Measurements from ENCODE around the gene NKTR. TPM values are rescaled to one million over a fixed set of nuclear protein-coding genes. Genes with fewer than 3 reads are reported as not detected.

Gene NKTR
- total RNA-seq, 4 donors from 2014 or later = 33.8 to 82.3 (median 49.6) TPM

- intact Hi-C loops (cut with DNase I; ENCODE audit: low total_unique reads) = no loop called here
- TF ChIP-seq POLR2A (IDR thresholded peaks at IDR 0.05) = no peak
- TF ChIP-seq, protein P1, sequence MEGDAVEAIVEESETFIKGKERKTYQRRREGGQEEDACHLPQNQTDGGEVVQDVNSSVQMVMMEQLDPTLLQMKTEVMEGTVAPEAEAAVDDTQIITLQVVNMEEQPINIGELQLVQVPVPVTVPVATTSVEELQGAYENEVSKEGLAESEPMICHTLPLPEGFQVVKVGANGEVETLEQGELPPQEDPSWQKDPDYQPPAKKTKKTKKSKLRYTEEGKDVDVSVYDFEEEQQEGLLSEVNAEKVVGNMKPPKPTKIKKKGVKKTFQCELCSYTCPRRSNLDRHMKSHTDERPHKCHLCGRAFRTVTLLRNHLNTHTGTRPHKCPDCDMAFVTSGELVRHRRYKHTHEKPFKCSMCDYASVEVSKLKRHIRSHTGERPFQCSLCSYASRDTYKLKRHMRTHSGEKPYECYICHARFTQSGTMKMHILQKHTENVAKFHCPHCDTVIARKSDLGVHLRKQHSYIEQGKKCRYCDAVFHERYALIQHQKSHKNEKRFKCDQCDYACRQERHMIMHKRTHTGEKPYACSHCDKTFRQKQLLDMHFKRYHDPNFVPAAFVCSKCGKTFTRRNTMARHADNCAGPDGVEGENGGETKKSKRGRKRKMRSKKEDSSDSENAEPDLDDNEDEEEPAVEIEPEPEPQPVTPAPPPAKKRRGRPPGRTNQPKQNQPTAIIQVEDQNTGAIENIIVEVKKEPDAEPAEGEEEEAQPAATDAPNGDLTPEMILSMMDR (IDR thresholded peaks at IDR 0.05) = no peak
- H3K4me3 ChIP-seq (ENCODE audit: low read depth, poor library complexity, severe bottlenecking) = no peak overlapping the region
Observed at GRCh38 chr3:42602961-42603360, 2.5 kb downstream of the NKTR start.

DNA sequence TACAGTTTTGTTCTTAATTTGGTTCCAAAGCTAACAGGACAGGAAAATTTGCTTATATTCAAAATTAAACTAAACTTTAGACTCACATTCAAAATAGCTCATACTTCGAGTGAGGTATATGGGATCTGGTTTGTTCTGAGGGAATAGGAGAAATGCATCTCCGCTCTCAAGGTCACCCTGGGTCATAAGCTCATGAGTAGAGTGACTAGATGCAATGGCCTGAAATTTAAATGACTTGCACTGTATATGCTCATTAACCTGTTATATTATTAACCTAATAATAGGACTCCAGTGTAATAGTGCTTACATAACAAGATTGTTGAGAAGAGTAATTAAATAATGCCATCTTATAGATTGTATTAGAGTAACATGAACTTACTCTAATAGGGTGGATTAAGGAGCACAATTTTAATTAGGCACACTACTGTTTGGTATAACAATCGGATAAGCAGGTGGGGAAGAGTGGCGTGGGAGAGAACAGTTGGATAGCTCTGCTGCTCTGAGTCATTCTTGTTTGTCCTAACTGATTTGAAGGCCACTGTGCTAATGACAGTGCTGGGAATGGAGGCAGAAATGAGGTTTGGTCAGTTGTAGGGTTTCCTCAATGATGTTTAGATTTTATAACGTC lies 5.2 kb downstream of the NKTR start:
- no peak overlapping the region for H3K4me3 ChIP-seq (ENCODE audit: low read depth, poor library complexity, severe bottlenecking)
- DNase-seq (ENCODE audit: low spot score in 2 of 2) = no peak
- TF ChIP-seq POLR2A (IDR thresholded peaks at IDR 0.05) = no peak
- TF ChIP-seq, protein P1 (IDR thresholded peaks at IDR 0.05) = no peak
- WGBS, 2 donors = 62 to 63% methylated on average over 5 of the region's 5 CpGs
- intact Hi-C loops (cut with DNase I; ENCODE audit: low total_unique reads) = no loop called here

More at GRCh38 chr3:42602961-42603360, 2.5 kb downstream of the NKTR start:
- DNase-seq (ENCODE audit: low spot score in 2 of 2) = no peak
- 94 to 100% methylated on average over 1 of the region's 1 CpG for WGBS, 2 donors

DNA sequence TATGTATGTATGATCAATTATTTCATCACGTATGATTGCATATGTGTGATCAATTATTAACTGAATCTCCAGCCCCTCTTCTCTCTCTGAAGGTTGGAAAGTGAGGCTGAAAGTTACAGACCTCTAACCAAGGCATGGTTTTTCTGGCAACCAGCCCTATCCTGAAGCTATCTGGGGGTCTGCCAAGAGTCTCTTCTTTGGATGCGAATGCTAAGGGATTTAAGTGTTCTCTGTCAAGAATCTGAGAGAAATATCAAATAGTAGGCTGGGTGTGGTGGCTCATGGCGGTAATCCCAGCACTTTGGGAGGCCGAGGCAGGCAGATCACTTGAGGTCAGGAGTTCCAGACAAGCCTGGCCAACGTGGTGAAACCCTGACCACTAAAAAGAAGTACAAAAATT lies 8.1 kb downstream of the NKTR start:
- intact Hi-C loops (cut with DNase I; ENCODE audit: low total_unique reads) = no loop called here
- TF ChIP-seq POLR2A (IDR thresholded peaks at IDR 0.05) = no peak
- TF ChIP-seq, protein P1 (IDR thresholded peaks at IDR 0.05) = no peak
- no peak overlapping the region for H3K4me3 ChIP-seq (ENCODE audit: low read depth, poor library complexity, severe bottlenecking)
- 25 to 29% methylated on average over 5 of the region's 5 CpGs for WGBS, 2 donors
- DNase-seq (ENCODE audit: low spot score in 2 of 2) = no peak

GRCh38 chr3:42610976-42611375 lies 10.5 kb downstream of the NKTR start:
- DNase-seq (ENCODE audit: low spot score in 2 of 2) = no peak
- intact Hi-C loops (cut with DNase I; ENCODE audit: low total_unique reads) = no loop called here
- 88 to 90% methylated on average over 1 of the region's 1 CpG for WGBS, 2 donors
- H3K4me3 ChIP-seq (ENCODE audit: low read depth, poor library complexity, severe bottlenecking) = no peak overlapping the region
- TF ChIP-seq POLR2A (IDR thresholded peaks at IDR 0.05) = no peak

GRCh38 chr3:42612217-42612616 lies 11.7 kb downstream of the NKTR start:
- 70 to 72% methylated on average over 1 of the region's 1 CpG for WGBS, 2 donors
- intact Hi-C loops (cut with DNase I; ENCODE audit: low total_unique reads) = no loop called here
- H3K4me3 ChIP-seq (ENCODE audit: low read depth, poor library complexity, severe bottlenecking) = no peak overlapping the region
- DNase-seq (ENCODE audit: low spot score in 2 of 2) = no peak
- TF ChIP-seq, protein P1 (IDR thresholded peaks at IDR 0.05) = no peak

GRCh38 chr3:42612928-42613327 lies 12.4 kb downstream of the NKTR start:
- 93 to 98% methylated on average over 3 of the region's 3 CpGs for WGBS, 2 donors
- H3K4me3 ChIP-seq (ENCODE audit: low read depth, poor library complexity, severe bottlenecking) = no peak overlapping the region
- no peak for DNase-seq (ENCODE audit: low spot score in 2 of 2)
- no peak for TF ChIP-seq POLR2A (IDR thresholded peaks at IDR 0.05)
- TF ChIP-seq, protein P1 (IDR thresholded peaks at IDR 0.05) = no peak
- intact Hi-C loops (cut with DNase I; ENCODE audit: low total_unique reads) = no loop called here

All from lower leg skin (tissue), 4 donors.